LoVo (cell line): ENCODE results near the gene SCN3A.

Experiments
- DNase-seq: peaks from one replicate; pipeline ENCODE4 v3.0.0-alpha.2; 2016; ENCODE audit warnings: low spot score

SCN3A gene

DNA sequence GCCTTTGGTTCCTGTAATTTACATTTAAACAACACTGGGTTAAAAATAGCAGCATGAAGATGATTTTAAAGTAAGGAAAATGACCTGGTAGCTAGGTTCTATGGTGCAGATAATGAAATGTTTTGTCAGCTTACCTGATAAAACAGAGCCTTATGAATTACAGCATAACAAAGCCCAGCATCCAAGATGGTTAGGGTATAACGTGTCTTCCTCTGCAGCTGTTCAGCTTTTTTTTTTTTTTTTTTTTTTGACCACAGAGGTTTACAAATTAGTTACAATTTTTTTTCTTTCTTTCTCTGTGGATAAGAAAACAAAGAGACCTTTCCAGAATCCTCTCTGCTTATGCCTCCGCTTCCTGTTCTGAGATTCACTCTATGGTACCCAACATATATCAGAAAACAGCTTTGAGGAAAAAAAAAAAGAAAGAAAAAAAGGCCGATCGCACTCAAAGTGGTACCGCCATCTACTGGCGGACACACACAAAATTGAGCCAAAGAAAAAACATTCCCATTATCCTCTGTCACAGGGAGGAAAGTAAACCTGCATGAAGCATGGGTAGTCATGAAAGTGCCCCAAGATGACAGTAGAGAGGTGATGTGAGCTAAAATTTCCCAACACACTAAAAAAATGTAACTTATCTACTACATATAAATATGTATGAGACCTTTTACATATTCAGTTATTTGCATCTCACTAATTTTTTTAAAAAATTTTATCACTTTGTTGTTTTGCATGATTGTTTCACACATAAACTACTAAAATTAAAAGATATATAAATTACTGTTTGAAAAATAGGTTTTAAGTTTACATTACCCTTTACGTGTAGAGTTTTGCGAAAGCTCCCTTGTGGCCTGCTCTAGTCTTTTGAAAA lies at the start of gene SCN3A:
SCN3A (minus strand) TSS at position 362 of the 871 bp plus-strand sequence. CDS start 27,656 bp downstream, outside the sequence.
- peak; percentile 50 for DNase-seq

DNA sequence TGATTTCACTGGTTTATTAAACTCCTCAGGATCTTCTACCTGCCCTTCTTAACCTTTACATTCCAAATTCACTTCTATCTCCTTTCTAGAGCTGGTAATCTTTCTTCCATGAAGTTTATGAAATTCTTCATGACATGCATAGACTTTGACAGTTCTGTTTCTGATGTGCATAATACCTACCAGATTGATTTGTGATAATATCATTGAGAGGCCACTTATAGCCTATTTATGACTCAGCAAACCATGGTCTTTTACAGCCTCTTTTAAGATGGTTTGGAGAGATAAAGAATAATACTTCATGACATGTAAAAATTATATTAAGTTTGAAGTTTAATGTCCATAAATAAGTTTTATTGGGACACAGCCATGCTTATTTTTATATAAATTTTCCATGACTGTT lies 49.3 kb upstream of the SCN3A start:
- no peak for DNase-seq

DNA sequence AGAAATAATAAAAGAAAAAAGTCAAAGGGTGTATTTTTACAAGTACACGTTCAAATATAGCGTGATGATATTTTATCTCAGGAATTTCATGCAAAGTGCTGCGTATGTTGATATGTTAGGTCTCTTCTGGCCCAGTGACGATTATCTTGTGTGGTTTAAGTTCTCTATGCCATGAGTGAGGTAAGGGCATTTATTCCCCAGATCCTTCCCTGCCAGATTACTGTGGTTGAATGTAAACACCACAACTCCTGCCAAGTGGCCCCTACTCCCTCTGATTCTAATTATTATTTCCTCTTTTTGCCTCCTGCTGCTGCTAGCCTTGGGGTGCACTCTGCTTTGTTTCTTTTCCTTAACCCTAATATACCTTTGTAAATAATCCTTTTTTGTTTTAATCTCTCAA lies 47.5 kb upstream of the SCN3A start:
- DNase-seq: no peak

DNA sequence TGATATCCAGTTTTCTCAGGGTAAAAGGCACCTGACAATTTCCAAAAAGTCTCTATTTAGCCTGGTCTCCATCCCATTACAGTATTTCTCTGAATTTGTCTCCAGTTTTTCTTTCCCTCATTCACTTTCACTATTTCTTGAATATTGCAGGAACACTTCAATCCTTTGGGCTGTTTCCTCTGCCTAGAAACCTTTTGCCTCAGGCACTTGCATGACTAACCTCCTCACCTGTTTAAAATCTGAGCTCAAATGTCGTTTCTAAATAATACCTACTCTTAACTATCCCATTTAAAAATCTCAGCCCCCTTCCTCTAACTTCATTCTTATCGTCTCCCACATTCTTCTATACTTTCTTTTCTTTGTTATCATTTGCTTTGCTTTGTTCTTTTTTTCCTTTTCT lies 44.4 kb upstream of the SCN3A start:
- DNase-seq: no peak

DNA sequence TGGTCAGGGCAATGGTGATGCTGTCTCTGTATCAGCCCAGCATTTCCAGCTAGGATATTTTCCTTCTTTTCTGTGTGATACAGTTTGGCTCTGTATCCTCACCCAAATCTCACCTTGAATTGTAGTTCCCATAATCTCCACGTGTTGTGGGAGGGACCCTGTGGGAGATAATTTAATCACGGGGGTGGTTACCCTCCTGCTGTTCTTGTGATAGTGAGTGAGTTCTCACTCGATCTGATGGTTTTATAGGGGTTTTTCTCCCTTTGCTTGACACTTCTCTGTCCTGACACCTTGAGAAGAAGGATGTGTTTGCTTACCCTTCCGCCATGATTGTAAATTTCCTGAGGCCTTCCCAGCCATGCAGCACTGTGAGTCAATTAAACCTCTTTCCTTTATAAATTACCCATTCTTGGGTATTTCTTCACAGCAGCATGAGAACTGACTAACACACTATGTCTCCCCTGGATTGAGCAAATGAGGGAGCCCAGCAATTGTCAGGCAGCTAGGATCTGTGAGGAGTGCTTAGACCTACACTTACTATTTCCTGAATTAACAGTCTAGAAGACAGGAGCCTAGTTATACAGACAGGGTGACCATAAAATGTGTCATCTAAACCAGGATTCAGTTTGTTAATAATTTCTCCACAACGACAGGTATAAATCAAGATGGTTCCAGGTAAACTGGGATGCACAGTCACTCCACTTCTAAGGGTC lies 41.4 kb upstream of the SCN3A start:
- no peak for DNase-seq

DNA sequence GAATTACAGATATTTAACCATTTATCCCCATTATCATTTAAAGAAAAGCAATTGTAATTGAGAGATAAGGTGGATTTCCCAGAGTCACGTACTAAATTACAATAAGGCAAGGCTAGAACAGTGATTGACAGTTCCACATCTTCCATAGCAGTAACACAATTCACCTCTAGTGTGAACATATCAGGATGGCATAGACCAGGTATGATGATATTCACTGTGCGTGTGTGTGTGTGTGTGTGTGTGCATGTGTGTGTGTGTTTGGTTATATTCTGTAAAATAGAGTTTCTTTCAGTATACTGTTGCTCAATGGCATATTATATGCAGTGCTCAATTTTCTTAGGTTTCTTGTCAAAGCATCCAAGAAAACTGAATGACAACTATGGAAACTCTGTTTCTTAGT lies 37.1 kb upstream of the SCN3A start:
- DNase-seq: no peak

DNA sequence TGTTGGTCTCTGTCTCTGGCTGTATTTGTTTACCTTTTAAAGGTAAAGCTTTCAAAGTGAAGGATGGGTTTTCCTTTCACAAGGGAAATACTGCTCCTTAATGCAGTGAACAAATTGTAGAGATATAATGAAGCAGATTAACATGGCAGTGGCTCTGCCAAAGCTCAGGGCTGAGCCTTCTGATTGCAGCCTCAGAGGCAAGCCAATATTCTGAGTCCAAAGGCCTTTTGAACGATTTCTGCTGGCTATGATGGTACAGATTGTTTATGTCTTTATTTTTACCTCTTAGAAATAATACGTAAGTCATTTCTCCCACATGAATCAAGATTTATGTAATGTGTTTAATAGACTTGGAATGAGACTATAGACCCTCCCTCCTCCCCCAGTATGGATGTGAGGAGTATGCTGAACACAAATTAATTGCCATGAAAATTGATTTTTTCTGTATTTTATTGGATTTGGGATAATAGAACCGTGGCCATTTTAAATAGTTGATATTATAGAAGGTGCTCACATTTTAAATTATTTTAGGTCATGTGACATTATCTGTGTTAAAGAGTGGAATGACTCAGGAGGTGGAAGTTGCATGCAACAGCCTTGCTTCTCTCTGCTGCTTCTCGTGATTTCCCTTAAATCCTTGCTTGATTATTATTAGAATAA lies 36.1 kb upstream of the SCN3A start:
- DNase-seq: no peak

DNA sequence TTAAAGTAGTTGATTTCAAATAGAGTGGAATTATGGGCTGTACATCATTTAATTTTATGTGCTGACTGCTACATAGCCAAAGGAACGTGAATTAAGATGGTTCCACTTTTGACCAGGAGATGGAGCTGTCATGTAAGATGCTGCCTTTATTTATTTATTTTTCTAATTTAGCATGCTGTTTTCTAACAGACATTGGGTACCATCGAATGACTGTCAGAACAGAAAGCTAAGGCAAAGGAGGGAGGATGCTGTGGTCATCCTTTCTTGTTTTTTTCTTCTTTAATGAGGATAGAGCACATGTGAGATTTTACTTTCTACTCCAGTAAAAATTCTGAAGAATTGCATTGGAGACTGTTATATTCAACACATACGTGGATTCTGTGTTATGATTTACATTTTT lies 35.4 kb upstream of the SCN3A start, which contains the start of gene SCN2A:
SCN2A (plus strand) TSS at position 185 of the 400 bp plus-strand sequence. CDS start 56,410 bp downstream, outside the sequence.
- DNase-seq: peak; percentile 32

DNA sequence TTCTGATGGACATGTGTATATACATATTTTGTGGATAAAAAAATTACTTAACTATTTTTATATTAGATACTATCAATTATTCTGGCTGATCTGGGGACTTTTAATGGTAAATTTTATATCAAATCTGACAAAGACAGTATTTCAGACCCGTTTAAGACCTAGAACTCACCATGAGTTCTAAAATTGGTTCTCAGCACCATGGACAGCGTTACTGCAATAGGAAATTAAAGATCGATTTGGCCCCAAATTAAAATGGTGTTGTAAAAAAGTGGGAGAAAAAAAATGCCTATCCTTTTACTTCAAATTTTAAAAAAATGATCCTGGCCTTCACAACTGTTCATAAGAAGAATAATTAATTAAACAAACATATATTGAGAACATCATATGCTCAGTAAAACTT lies 34.4 kb upstream of the SCN3A start:
- peak; percentile 14 for DNase-seq

DNA sequence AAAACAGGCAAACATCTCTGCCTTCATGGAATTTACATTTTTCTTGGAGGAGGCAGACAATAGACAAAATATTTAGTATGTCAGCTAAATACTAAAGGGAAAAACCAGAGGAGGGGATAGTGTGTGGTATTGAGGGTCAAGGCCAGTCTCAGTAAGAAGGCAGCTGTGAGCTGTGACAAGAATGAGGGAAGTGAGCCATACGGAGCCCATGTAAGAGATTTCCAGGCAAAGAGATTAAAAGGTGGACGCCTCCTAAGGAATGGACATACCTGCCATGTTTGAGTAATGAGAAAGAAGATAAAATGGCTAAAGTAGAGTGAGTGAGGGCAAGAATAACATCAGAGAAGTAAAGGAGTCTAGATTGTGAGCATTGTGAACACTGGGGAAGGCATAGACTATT lies 33.2 kb upstream of the SCN3A start:
- no peak for DNase-seq

DNA sequence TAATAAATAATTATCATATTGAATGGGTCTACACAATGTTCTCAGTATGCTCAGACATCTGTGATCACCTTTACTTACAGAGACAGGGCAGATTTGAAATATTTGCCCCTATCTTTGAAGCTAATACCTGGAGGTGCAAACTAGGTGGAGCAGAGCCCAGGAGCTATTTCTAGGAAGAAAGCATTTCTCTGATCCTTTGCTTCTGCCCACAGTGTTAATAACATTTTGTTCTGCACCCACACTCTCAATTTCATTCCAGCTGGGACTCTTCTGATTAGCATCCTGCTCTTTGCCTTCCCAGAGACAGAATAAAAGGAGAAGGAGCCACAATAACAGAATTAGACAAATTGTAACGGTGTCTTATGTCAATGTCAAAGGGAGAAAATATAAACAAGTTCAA lies 23.7 kb upstream of the SCN3A start:
- DNase-seq: no peak

DNA sequence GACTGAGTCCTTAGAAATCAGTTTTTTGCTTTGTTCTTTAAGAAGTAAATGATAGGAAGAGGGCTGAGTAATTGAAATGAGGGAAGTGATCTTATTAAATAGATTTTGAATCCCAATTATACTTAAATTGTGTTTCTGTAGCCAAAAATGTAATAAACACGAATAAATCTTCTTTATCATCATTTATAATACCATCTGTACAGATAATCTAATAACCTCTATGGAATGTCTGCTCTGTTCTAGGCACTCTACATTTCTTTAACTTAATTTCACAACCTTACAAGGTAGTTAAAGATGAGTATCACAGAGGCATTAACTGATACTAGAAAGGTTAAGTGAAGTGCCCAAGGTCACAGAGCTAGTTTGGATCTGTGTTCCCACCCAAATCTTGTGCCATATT lies 21.1 kb upstream of the SCN3A start:
- no peak for DNase-seq

DNA sequence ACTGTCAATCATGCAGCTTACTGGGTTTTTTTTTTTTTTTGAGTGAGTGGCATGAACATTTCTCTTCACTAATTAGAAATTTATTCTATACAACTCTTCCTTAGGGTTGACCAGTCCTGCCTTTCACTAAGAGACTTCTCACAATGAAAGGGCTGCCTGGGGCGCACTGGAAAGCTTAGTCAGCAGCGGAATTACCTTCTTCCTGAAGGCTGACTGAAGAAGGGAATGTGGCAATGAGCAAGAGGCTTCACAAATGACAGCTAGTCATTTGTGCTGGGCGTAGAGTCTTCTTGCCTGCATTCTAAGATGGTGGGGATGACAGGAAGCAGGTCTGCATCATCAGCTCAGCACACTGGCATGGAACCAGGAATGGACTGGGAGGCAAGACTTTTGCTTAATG lies 15.6 kb upstream of the SCN3A start:
- DNase-seq: no peak

DNA sequence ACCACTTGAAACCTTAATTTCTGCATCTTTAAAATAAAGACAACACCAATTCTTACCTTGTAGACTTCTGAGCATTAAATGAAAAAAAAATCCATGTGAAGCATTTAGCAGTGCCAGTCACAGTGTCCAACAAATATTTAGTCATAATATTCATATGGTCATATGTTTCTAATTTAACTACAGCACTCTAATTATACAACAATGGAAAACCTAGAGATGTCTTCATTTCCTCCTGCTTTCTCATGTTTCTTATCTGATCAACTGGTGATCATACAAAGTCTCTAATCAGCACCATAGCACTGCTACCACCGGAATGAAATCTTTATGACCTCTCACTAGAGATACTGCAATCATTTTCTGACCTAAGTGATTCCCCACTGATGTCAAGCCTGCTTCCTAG lies 10.2 kb upstream of the SCN3A start:
- DNase-seq: no peak

DNA sequence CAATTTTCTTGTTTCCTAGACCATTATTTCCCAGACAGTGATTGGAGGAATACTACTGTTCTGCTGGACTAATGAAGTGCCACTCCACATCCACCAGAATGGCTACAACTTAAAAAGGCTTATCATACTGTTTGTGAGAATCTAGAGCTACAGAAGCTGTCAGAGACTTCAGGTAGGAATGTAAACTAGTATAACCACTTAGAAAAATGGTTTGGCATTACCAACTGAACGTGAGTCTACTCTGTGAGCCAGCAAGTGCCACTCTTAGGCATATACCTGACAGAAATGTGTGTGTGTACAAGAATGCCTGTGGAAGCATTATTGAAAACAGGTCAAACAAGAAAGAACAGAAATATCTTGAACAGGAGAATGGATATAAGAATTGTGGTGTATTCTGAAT lies 4.2 kb upstream of the SCN3A start:
- no peak for DNase-seq

DNA sequence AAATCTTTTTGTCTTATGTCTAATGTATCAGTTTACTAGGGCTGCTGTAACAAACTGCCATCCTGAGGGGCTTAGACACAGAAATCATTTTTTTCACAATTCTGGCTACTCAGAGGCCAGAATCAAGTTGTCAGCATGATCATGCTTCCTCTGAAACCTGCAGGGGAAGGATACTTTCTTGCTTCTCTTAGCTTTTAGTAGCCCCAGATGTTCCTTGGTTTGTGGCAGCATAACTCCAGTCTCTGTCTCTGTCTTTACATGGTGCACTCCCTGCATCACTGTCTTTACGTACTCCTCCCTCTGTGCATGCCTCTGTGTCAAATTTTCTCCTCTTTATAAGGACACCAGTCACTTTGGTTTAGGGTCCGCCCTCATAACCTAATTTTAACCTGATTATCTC lies 2.0 kb upstream of the SCN3A start:
- DNase-seq: no peak

DNA sequence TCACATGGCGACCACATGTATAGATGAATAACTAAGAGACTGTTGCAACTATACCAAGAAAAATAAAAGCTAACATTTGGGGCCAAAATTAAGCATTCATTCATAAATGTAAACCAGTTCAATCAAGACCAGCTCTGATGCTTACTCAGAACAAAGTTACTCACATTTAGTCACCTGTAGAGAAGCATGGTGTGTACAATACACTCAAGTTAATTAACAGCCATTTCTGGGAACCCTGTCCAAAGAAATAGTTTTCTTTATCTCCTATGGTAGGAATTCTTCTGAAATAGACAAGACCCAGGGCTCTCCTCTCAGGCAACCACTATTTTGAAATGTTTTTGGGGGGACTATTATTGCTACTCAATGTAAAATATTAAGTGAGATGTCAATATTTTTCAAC lies 1.6 kb downstream of the SCN3A start:
- no peak for DNase-seq

DNA sequence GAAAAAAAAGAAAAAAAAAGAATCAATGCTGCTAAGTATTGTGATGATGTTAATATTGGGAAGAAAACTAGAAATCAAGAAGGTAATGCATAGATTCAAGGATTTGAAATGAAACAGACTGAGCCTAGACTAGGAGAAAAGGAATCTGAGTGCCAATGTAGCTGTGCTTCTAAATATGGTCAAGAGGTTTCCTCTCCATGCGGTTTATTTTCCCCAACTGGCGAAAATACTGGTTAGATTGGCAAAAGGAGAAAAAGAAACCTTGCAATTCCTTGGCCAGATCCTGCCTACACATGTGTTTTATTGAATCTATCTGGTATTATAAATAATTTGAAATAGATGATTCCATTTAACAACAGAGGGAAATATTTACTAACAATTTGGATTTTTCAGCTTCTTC lies 5.7 kb downstream of the SCN3A start:
- no peak for DNase-seq

DNA sequence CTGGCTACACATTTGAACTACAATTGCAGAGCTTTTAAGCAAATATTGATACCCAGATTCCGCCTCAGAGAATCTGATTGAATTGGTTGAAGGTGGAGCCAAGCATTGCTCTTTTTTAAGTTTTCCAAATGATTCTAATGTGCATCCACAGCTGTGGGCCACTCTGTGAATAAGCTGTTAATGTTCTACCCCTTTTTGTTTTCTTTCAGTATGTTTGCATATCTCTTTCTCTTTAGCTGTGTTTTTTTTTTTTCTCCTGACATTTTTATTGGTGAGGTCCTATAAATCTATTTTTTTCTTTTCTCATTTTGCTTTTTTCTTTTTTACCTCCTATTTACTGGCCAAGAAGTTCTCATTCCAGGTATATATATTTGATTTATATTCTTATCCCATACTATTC lies 6.5 kb downstream of the SCN3A start:
- DNase-seq: no peak

DNA sequence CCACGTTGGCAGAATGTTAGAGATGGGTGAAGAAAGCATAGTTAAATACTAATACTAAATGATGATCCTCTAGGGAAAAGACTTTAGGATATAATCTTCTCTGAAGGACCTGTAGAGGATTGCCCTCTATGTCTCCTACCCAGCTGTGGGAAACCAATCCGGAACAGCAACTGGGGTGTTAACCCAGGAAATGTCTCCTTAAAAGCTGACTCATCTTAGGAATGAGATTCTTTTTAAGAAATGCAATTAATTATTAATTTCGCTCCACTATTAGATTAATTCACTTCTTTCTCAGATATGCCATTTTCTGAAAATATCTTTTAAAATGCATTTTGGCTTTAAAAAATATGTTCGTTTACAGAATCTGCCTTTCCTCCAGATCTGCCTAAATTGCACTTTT lies 7.4 kb downstream of the SCN3A start:
- DNase-seq: no peak

DNA sequence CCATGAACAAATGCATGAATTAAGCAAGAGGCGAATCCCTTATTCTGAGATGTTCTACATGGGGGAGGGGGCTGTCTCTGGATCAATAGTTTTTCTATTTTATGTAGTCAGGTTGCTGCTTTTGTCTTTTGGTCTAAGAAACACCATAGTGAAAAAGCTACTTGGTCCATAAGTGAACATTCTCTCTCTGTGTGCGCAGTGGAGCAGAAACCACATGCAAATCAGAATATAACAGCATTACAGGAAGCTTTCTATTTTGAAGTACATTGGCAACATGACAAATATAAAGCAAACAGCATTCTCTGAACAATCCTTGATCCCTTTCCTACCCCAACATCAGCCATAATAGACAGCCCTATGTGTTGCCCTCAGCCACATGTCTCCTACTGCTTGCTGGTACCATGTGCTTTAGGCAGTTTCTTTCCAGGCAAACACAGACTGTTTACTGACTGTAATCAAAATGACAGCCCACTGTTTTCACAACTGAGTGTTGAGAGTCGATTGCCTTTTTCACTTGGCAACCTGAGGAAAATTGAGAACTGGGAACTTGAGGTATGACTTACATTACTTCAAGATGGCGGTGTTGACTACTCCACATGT lies 10.6 kb downstream of the SCN3A start:
- DNase-seq: no peak

DNA sequence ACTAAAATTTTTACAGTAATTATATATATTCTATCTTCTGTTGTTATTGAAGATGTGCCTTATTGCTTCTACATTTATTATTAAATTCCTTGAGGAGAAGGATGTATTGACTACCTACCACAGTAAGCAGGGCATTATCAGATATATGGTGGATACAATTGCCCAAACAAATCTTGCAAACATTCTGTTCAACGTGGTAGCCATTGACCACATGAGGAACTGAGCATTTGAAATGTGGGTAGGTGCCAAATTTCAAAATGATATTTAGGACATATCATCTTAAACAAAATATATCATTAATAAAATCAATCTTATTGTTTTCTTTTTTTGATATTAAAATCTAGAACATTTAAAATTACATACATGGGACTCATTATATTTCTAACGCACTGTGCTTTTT lies 11.1 kb downstream of the SCN3A start:
- no peak for DNase-seq
